IMR-90 (cell line): ENCODE measurements around the gene PDE11A. TPM values are rescaled to one million over a fixed set of nuclear protein-coding genes. Genes with fewer than 3 reads are reported as not detected.
A peak's percentile ranks its signal among the peaks of the same experiment; 100 is the strongest.

Experiments used
- ATAC-seq: fragments of 200-7000 bp; cut with Tn5 transposase; 2 replicates; pipeline ENCODE4 v1.9.1; 2020; ENCODE audit warnings: low read depth, mild to moderate bottlenecking, moderate library complexity
- BruUV-seq: library from RNA; stranded (reverse); fragments of 400-500 nt; replicated peaks from 2 replicates; lab custom pipeline; 2021; lab: Mats Ljungman, UMichigan
- CTCF ChIA-PET: fragments of 300-600 bp; formaldehyde crosslinking; extraction: SDS; loops from one replicate; lab custom pipeline; 2021; ENCODE audit warnings: antibody characterized with exemption; lab: Yijun Ruan, JAX
- POLR2A ChIA-PET: fragments of 300-600 bp; sonication (Branson Sonifier 250); formaldehyde crosslinking; loops from one replicate; lab custom pipeline; 2022; ENCODE audit warnings: antibody characterized with exemption; ENCODE audit not compliant: unreplicated experiment; lab: Charles Lee
- DNase-seq: peaks from one replicate; pipeline ENCODE4 v3.0.0; 2013
- H2AFZ ChIP-seq: replicated peaks from 2 replicates; pipeline ENCODE3; 2013; ENCODE audit warnings: low read length, mild to moderate bottlenecking; ENCODE audit not compliant: poor library complexity
- H2AK5ac ChIP-seq: 2 replicates; pipeline ENCODE4 v1.6.1; 2013; ENCODE audit warnings: low read depth, low read length, inconsistent platforms
- H2AK9ac ChIP-seq: replicated peaks from 2 replicates; pipeline ENCODE3; 2013; ENCODE audit warnings: mild to moderate bottlenecking, low read depth, low read length, moderate library complexity; ENCODE audit not compliant: poor library complexity
- H2BK120ac ChIP-seq: 2 replicates; pipeline ENCODE4 v1.6.1; 2013; ENCODE audit warnings: low read depth, low read length, inconsistent platforms
- H2BK15ac ChIP-seq: 3 replicates; pipeline ENCODE4 v1.6.1; 2013; ENCODE audit warnings: low read depth, low read length, inconsistent platforms
- H2BK20ac ChIP-seq: 2 replicates; pipeline ENCODE4 v1.6.1; 2013; ENCODE audit warnings: low read depth, mild to moderate bottlenecking, inconsistent platforms, low read length, moderate library complexity
- H2BK5ac ChIP-seq: 2 replicates; pipeline ENCODE4 v1.6.1; 2013; ENCODE audit warnings: mild to moderate bottlenecking, low read depth, low read length, inconsistent platforms; ENCODE audit not compliant: poor library complexity, severe bottlenecking
- H3K14ac ChIP-seq: replicated peaks from 2 replicates; pipeline ENCODE4 v1.6.1; 2013; ENCODE audit warnings: low read depth, low read length, inconsistent platforms
- H3K18ac ChIP-seq: 2 replicates; pipeline ENCODE4 v1.6.1; 2013; ENCODE audit warnings: low read depth, low read length, control low read depth
- H3K23ac ChIP-seq: 2 replicates; pipeline ENCODE4 v1.6.1; 2013; ENCODE audit warnings: low read depth, low read length, inconsistent platforms
- H3K27ac ChIP-seq: 2 replicates; pipeline ENCODE4 v1.5.1; 2013; ENCODE audit warnings: mild to moderate bottlenecking, control low read depth, low read length; ENCODE audit not compliant: insufficient read depth
- H3K27me3 ChIP-seq: 2 replicates; pipeline ENCODE4 v1.6.1; 2013; ENCODE audit warnings: low read length; ENCODE audit not compliant: control insufficient read depth, insufficient read depth
- H3K36me3 ChIP-seq: 2 replicates; pipeline ENCODE4 v1.6.1; 2013; ENCODE audit warnings: low read length, mixed read lengths; ENCODE audit not compliant: control insufficient read depth, insufficient read depth
- H3K4ac ChIP-seq: 2 replicates; pipeline ENCODE4 v1.6.1; 2013; ENCODE audit warnings: low read depth, low read length, inconsistent platforms
- H3K4me1 ChIP-seq: 2 replicates; pipeline ENCODE4 v1.6.1; 2013; ENCODE audit warnings: low read length, mixed read lengths; ENCODE audit not compliant: control insufficient read depth, insufficient read depth
- H3K4me2 ChIP-seq: 2 replicates; pipeline ENCODE4 v1.6.1; 2013; ENCODE audit warnings: low read depth, mild to moderate bottlenecking, control low read depth, low read length, moderate library complexity
- H3K4me3 ChIP-seq: 2 replicates; pipeline ENCODE4 v1.5.1; 2013; ENCODE audit warnings: low read depth, mild to moderate bottlenecking, control low read depth, low read length, moderate library complexity; ENCODE audit not compliant: insufficient read depth
- H3K56ac ChIP-seq: 2 replicates; pipeline ENCODE4 v1.6.1; 2013; ENCODE audit warnings: low read length, inconsistent platforms; ENCODE audit not compliant: insufficient read depth; ENCODE audit errors: extremely low read depth
- H3K79me1 ChIP-seq, 2 experiments: 2 replicates each; pipeline ENCODE4 v1.6.1; 2013; ENCODE audit warnings: low read length in 2 of 2, inconsistent platforms in 1 of 2, low read depth in 1 of 2
- H3K9ac ChIP-seq: 2 replicates; pipeline ENCODE4 v1.6.1; 2013; ENCODE audit warnings: low read depth, low read length, control low read depth
- H3K9me1 ChIP-seq: 2 replicates; pipeline ENCODE4 v1.6.1; 2013; ENCODE audit warnings: low read length, inconsistent platforms; ENCODE audit not compliant: insufficient read depth
- H3K9me3 ChIP-seq: 2 replicates; pipeline ENCODE4 v1.6.1; 2013; ENCODE audit warnings: low read length; ENCODE audit not compliant: control insufficient read depth, insufficient read depth
- H4K20me1 ChIP-seq: 2 replicates; pipeline ENCODE4 v1.6.1; 2013; ENCODE audit warnings: low read length, inconsistent platforms; ENCODE audit not compliant: insufficient read depth
- H4K5ac ChIP-seq: 2 replicates; pipeline ENCODE4 v1.6.1; 2013; ENCODE audit warnings: mild to moderate bottlenecking, low read depth, low read length, control low read depth
- H4K8ac ChIP-seq, 2 experiments: 2 replicates each; pipeline ENCODE4 v1.6.1; 2013; ENCODE audit warnings: low read depth in 2 of 2, low read length in 2 of 2, control low read depth in 1 of 2, inconsistent platforms in 1 of 2
- H4K91ac ChIP-seq: 2 replicates; pipeline ENCODE4 v1.6.1; 2013; ENCODE audit warnings: low read depth, low read length, inconsistent platforms; ENCODE audit not compliant: insufficient read depth
- BHLHE40 ChIP-seq: fragments of 150-350 bp; IDR thresholded peaks from 2 replicates; pipeline ENCODE4 v1.6.1; 2016; ENCODE audit warnings: mild to moderate bottlenecking, low read depth, low read length
- CEBPB ChIP-seq: IDR thresholded peaks from 2 replicates; pipeline ENCODE4 v1.6.1; 2012; ENCODE audit warnings: low read depth, low read length, improper control_type of control experiment
- MAFK ChIP-seq: IDR thresholded peaks from 2 replicates; pipeline ENCODE4 v1.6.1; 2012; ENCODE audit warnings: low read depth, low read length, improper control_type of control experiment
- MAZ ChIP-seq: IDR thresholded peaks from 2 replicates; pipeline ENCODE4 v1.6.1; 2012; ENCODE audit warnings: low read depth, mild to moderate bottlenecking, low read length, improper control_type of control experiment, moderate library complexity, borderline replicate concordance
- whole genome bisulfite sequencing, 2 experiments: methylation state at CpG; one replicate each; pipeline versions ENCODE4 v1.1.5 to v1.1.7; 2013; ENCODE audit warnings: missing lambda C conversion rate in 2 of 2; ENCODE audit not compliant: insufficient read length in 1 of 2; ENCODE audit errors: extremely low coverage in 2 of 2; 5-methylcytosine and 5-hydroxymethylcytosine counted together
- dilution Hi-C: fragments of 300-500 bp; cut with HindIII; formaldehyde crosslinking; loops from one replicate; pipeline ENCODE4 v1.14.3; 2018; ENCODE audit warnings: low sequenced_read_pairs; ENCODE audit not compliant: unreplicated experiment
- in situ Hi-C: fragments of 300-500 bp; cut with MboI; formaldehyde crosslinking; loops from 3 replicates; pipeline ENCODE4 v1.14.3; 2019; ENCODE audit warnings: low sequenced_read_pairs, inconsistent platforms, mixed read lengths
- intact Hi-C: fragments of 100-400 bp; cut with micrococcal nuclease; formaldehyde crosslinking; loops from 2 replicates; pipeline ENCODE4 v1.10.0; 2022
- polyA plus RNA-seq, 3 experiments: library from polyadenylated mRNA; depleted of rRNA; stranded (reverse); fragments of >200 nt; gene quantifications; 2 replicates each; pipeline ENCODE4 v1.2.3, GENCODE V29; 2012; ENCODE audit warnings: low replicate concordance in 1 of 3
- total RNA-seq: library from RNA; depleted of rRNA; stranded (reverse); fragments of >200 nt; gene quantifications from 2 replicates; pipeline ENCODE4 v1.2.3, GENCODE V29; 2012

Gene PDE11A
- total and polyA plus RNA-seq, 2 of the 4 experiments (the other 2 are of a cell fraction) = 0.21 to 0.72 TPM

DNA sequence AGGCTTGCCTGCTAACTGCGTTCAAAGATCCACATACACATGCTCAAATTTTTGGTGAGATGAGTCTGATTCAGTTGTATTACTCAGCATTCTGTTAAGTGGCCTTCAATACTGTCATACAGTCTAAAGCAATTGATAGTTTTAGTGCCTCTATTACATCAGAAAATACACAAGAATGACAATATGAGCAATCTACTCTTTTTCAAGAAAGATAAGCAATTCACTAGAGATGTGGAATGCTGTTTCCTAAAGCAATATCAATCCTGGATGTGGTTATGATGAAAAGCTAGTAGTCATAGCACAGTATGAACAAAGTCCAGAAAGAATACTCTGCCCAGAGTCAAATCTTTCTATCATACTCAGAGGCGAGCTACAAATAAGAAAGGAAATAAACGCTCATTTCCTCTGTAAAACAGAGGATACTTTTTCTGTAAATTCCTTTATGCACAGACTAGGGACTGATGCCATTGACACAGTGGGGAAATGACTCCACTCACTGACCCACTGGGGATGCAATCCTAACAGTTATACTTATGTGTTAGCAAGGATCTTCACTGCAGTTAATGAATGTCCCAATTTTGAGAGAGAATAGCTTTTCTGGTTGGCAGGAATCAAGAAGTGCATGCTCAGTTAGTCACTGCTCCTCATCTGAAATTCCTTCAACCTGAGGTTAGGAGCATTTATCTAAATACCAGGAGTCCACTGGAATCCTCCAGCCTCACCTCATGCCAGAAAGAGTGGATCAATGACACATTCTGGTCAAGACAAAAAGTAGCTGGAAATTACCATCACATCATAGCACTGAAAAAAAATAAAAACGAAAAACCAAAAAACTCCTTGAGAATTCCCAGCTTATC is 83.3 kb downstream of the PDE11A start:
- H4K5ac ChIP-seq = no peak overlapping the region
- in situ Hi-C loops = no loop called here
- H3K14ac ChIP-seq = peak overlapping the region; percentile 75
- peak overlapping the region; percentile 17; the same call in 1 of the 3 replicates for H2BK15ac ChIP-seq
- H3K9me1 ChIP-seq = no peaks in the 10 kb centered on the region
- H3K4me3 ChIP-seq = no peak overlapping the region
- H3K9me3 ChIP-seq = no peaks in the 10 kb centered on the region
- WGBS, 2 experiments = no CpG with 5 or more reads among the region's 4 CpGs
- no peak overlapping the region for H2AK9ac ChIP-seq
- H3K4ac ChIP-seq = no peak overlapping the region; the same call in 1 of the 2 replicates
- dilution Hi-C loops = no loop called here
- H2BK20ac ChIP-seq = peak overlapping the region; percentile 71; the same call in 1 of the 2 replicates
- peaks cover 2% of the 10 kb centered on the region; the same call in 1 of the 2 replicates for H3K4me1 ChIP-seq
- peak overlapping the region; percentile 43; the same call in 1 of the 2 replicates for H3K4me2 ChIP-seq
- no peak overlapping the region for H4K91ac ChIP-seq
- intact Hi-C loops = loop anchor here (10.0 kb wide), 1 partner anchor 206 kb away; the partner anchor contains the start of gene OSBPL6
- no peaks in the 10 kb centered on the region for H3K36me3 ChIP-seq
- peak overlapping the region; percentile 18 for H2AFZ ChIP-seq
- no peaks in the 10 kb centered on the region for H4K20me1 ChIP-seq
- peak overlapping the region; percentile 56 for H2BK120ac ChIP-seq
- peak overlapping the region in 1 of 2 experiments; percentile 58; a peak in 2 of 4 replicates for H4K8ac ChIP-seq
- H3K79me1 ChIP-seq = no peaks in the 10 kb centered on the region
- no peak overlapping the region for H3K27ac ChIP-seq
- 0 out of 2 replicates have a peak overlapping the region, but pooled peaks have one; percentile 62 for H3K23ac ChIP-seq
- H3K56ac ChIP-seq = peak overlapping the region; percentile 29; the same call in 1 of the 2 replicates
- no peak overlapping the region for H2AK5ac ChIP-seq
- no peak for TF ChIP-seq MAZ
- peak; percentile 48; the same call in 1 of the 2 replicates for TF ChIP-seq MAFK
- TF ChIP-seq BHLHE40 = no peak
- peak; percentile 54 for TF ChIP-seq CEBPB
- ATAC-seq (peak; percentile 77), DNase-seq (peak; percentile 68)
- no TSS peak for BruUV-seq
- H3K27me3 ChIP-seq = no peaks in the 10 kb centered on the region
- H2BK5ac ChIP-seq = peak overlapping the region; percentile 86
- ChIA-PET CTCF (interaction anchor here (1.1 kb wide), 1 partner anchor 11 kb away, joined by 3 read pairs; no protein-coding TSS in a partner anchor), POLR2A (no interaction called here)
- no peak overlapping the region for H3K18ac ChIP-seq
- H3K9ac ChIP-seq = no peak overlapping the region
